Lung (tissue), 12 donors: ENCODE measurements around the gene ZNF212. TPM values are rescaled to one million over a fixed set of nuclear protein-coding genes. Genes with fewer than 3 reads are reported as not detected.

ENCODE experiments used
- ATAC-seq: fragments of 200-7000 bp; cut with Tn5 transposase; one replicate; pipeline ENCODE4 v1.9.1; 2020; ENCODE audit warnings: moderate number of reproducible peaks; ENCODE audit not compliant: insufficient read depth, low FRiP score
- DNase-seq, 3 donors: peaks; one replicate each; pipeline ENCODE4 v3.0.0-alpha.2; 2013 to 2017
- H3K27ac ChIP-seq, 2 donors: one replicate each; pipeline ENCODE4 v1.5.1; 2013; ENCODE audit warnings: mild to moderate bottlenecking in 2 of 2, moderate library complexity in 2 of 2, control low read depth in 1 of 2, inconsistent platforms in 1 of 2, low read depth in 1 of 2, low read length in 1 of 2
- H3K27me3 ChIP-seq, 3 donors: one replicate each; pipeline ENCODE4 v1.5.1; 2013; ENCODE audit warnings: low read length in 2 of 3; ENCODE audit not compliant: control insufficient read depth in 3 of 3, insufficient read depth in 3 of 3
- H3K36me3 ChIP-seq, 4 donors: one replicate each; pipeline ENCODE4 v1.5.1; 2013; ENCODE audit warnings: low read length in 4 of 4, mild to moderate bottlenecking in 1 of 4, moderate library complexity in 1 of 4; ENCODE audit not compliant: control insufficient read depth in 4 of 4, insufficient read depth in 4 of 4
- H3K4me1 ChIP-seq, 5 donors: one replicate each; pipeline ENCODE4 v1.5.1; 2013; ENCODE audit warnings: low read length in 5 of 5, mild to moderate bottlenecking in 2 of 5, moderate library complexity in 1 of 5; ENCODE audit not compliant: control insufficient read depth in 5 of 5, insufficient read depth in 5 of 5
- H3K4me3 ChIP-seq: one replicate; pipeline ENCODE4 v1.5.1; 2013; ENCODE audit warnings: mild to moderate bottlenecking, control low read depth, moderate library complexity
- H3K9ac ChIP-seq, 2 donors: one replicate each; pipeline ENCODE4 v1.5.1; 2013; ENCODE audit warnings: low read length in 2 of 2, control low read depth in 1 of 2; ENCODE audit not compliant: insufficient read depth in 1 of 2
- H3K9me3 ChIP-seq, 4 donors: one replicate each; pipeline ENCODE4 v1.5.1; 2013; ENCODE audit warnings: low read length in 3 of 4, mild to moderate bottlenecking in 1 of 4, moderate library complexity in 1 of 4; ENCODE audit not compliant: control insufficient read depth in 4 of 4, insufficient read depth in 3 of 4
- CTCF ChIP-seq: IDR thresholded peaks from 2 replicates; pipeline ENCODE4 v1.5.1; 2012; ENCODE audit warnings: mild to moderate bottlenecking; ENCODE audit errors: control extremely low read depth, extremely low read depth
- WGBS, 2 donors: extraction: QIAGEN DNeasy Blood & Tissue Kit; methylation state at CpG; one replicate each; pipeline ENCODE4 v1.1.7; 2013; 5-methylcytosine and 5-hydroxymethylcytosine counted together
- polyA plus RNA-seq, 2 donors: library from polyadenylated mRNA; stranded (reverse); fragments of 200-250 nt; gene quantifications; one replicate each; pipeline ENCODE4 v1.2.1, GENCODE V29; 2013
- total RNA-seq, 2 donors: library from RNA; depleted of rRNA in 1 of 2; stranded (reverse); fragments of >200 nt in 1 of 2; gene quantifications; one replicate each; pipeline ENCODE4 v1.2.1, GENCODE V29; 2014 to 2021
- donor health status: control.
- donor health status: control.
- donor health status: Bipolar disorder and iron deficiency.
- donor health status: healthy.
- donor health status: DM: yes; HTN: yes; CAD: no.

ZNF212 gene
- total and polyA plus RNA-seq, 4 donors = 5.7 to 10.2 (median 8.5) TPM

- H3K4me1 ChIP-seq = peaks cover 0 to 15% (median 5%) of the 10 kb centered on the region in 5 donors
- no peak for DNase-seq
- no peaks in the 10 kb centered on the region for H3K27me3 ChIP-seq
- H3K4me3 ChIP-seq = no peak overlapping the region
- peaks cover 4 to 30% (median 21%) of the 10 kb centered on the region in 4 donors for H3K36me3 ChIP-seq
- H3K27ac ChIP-seq = no peak overlapping the region
- peaks cover 0 to 3% (median 0%) of the 10 kb centered on the region in 4 donors for H3K9me3 ChIP-seq
- TF ChIP-seq CTCF = no peak
- WGBS, 2 donors = 81 to 83% methylated on average over 4 of the region's 4 CpGs
- ATAC-seq = no peak
- no peak overlapping the region for H3K9ac ChIP-seq
Measured at GRCh38 chr7:149197675-149198074, 41.8 kb upstream of the ZNF212 start.

DNA sequence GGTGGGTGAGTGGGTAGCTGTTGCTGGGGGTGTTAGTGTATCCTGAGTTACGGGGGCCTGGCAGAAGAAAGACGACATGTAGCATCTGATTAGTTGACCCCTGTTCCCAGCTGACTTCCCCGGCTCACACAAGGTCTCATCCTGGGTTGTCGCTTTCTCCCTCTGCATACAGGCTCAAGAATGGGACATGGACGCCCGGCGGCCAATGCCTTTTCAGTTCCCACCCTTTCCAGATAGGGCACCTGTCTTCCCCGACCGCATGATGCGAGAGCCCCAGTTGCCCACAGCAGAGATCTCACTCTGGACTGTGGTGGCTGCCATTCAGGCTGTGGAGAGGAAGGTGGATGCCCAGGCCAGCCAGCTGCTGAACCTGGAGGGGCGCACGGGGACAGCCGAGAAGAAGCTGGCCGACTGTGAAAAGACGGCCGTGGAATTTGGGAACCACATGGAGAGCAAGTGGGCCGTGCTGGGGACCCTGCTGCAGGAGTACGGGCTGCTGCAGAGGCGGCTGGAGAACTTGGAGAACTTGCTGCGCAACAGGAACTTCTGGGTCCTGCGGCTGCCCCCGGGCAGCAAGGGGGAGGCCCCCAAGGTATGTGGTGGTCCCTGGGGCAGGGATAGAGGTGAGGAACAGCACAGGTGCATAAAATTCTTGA, 41.2 kb upstream of the ZNF212 start:
- peaks cover 4 to 34% (median 23%) of the 10 kb centered on the region in 4 donors for H3K36me3 ChIP-seq
- peaks cover 0 to 3% (median 0%) of the 10 kb centered on the region in 4 donors for H3K9me3 ChIP-seq
- WGBS, 2 donors = 90 to 93% methylated on average over 22 of the region's 22 CpGs
- no peak overlapping the region for H3K27ac ChIP-seq
- no peak overlapping the region for H3K4me3 ChIP-seq
- peaks cover 0 to 15% (median 9%) of the 10 kb centered on the region in 5 donors for H3K4me1 ChIP-seq
- no peaks in the 10 kb centered on the region for H3K27me3 ChIP-seq
- no peak for DNase-seq
- no peak overlapping the region for H3K9ac ChIP-seq
- TF ChIP-seq CTCF = no peak
- no peak for ATAC-seq

DNA sequence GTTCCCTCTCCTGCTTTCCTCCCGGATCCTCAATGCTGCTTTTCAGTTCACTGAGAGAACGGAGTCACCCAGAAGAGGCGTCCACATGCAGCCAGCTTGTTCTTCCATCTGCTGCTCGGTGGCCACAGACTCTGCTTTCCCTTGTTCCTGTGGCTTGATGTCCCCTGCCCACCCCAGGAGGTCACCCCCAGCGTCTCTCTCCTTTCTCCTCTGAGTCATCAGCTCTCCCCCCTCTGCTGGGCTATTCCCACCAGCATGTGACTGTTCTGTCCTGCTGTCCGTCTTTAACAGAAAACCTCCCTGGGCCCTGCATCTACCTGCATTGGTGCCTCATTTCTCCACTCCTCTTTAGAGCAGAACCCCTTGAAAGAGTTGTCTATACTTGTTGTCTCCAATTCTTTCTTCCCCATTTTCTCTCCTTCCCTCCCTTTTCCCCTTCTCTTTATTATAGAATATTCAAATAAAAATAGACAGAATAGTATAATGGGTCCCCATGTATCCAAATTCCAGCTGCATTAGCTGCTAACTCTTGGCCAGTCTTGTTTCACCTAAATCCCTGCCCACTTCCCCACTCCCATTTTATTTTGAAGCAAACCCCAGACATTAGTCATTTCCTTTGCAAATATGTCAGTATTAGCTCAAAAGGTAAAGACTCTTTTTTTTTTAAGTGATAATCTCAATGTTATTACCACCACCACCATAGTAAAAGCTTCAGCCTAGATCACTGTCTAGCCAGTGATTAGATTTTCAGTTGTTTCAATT, 40.0 kb upstream of the ZNF212 start:
- no peak for ATAC-seq
- H3K36me3 ChIP-seq = peaks cover 8 to 34% (median 32%) of the 10 kb centered on the region in 4 donors
- no peak overlapping the region for H3K9ac ChIP-seq
- no peak for DNase-seq
- H3K4me1 ChIP-seq = peaks cover 0 to 15% (median 11%) of the 10 kb centered on the region in 5 donors
- 96% methylated on average over 6 of the region's 6 CpGs for WGBS, 2 donors
- no peak overlapping the region for H3K4me3 ChIP-seq
- H3K27ac ChIP-seq = no peak overlapping the region
- H3K27me3 ChIP-seq = no peaks in the 10 kb centered on the region
- peaks cover 0 to 3% (median 0%) of the 10 kb centered on the region in 4 donors for H3K9me3 ChIP-seq
- no peak for TF ChIP-seq CTCF
